ENCODE measurements around the gene ZNF667.

Gene ZNF667

GRCh38 chr19:56476651-56477428, at the start of gene ZNF667:
TSS of gene ZNF667 (minus strand) at chr19:56477345. CDS start at chr19:56462370, 14,975 bp downstream.
- Histone ChIP-seq H3K27ac (ENCODE audit: poor library complexity, severe bottlenecking) (peak within 1 kb of the TSS; percentile 38), H3K4me3 (ENCODE audit: severe bottlenecking) (peak within 1 kb of the TSS; percentile 36), H3K9me3 (ENCODE audit: severe bottlenecking) (peaks cover 6% of the 10 kb centered on the region), H3K4me1 (ENCODE audit: insufficient read depth, poor library complexity, severe bottlenecking) (no peaks in the 10 kb centered on the region), H3K36me3 (ENCODE audit: low read depth) (no peaks in the 10 kb centered on the region), H3K27me3 (ENCODE audit: insufficient read depth, poor library complexity, severe bottlenecking) (no peaks in the 10 kb centered on the region)
- TF ChIP-seq CTCF (IDR thresholded peaks at IDR 0.05; ENCODE audit: poor library complexity, severe bottlenecking): no peak
- DNase-seq (ENCODE audit: low spot score) (no peak), ATAC-seq (ENCODE audit: low read depth) (no peak)

DNA sequence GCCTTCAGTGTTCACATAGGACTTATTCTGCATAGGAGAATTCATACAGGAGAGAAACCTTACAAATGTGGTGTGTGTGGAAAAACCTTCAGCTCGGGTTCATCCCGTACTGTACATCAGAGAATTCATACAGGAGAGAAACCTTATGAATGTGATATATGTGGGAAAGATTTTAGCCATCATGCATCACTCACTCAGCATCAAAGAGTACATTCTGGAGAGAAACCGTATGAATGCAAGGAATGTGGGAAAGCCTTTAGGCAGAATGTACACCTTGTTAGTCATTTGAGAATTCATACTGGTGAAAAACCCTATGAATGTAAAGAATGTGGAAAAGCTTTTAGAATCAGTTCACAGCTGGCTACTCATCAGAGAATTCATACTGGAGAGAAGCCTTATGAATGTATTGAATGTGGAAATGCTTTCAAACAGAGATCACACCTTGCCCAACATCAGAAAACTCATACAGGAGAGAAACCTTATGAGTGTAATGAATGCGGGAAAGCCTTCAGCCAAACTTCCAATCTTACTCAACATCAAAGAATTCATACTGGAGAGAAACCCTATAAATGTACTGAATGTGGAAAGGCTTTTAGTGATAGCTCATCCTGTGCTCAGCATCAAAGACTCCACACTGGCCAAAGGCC, 48.2 kb upstream of the ZNF667 start:
- Histone ChIP-seq H3K9me3 (ENCODE audit: severe bottlenecking) (peaks cover 34% of the 10 kb centered on the region), H3K27ac (ENCODE audit: poor library complexity, severe bottlenecking) (no peak overlapping the region), H3K4me3 (ENCODE audit: severe bottlenecking) (no peak overlapping the region), H3K27me3 (ENCODE audit: insufficient read depth, poor library complexity, severe bottlenecking) (no peaks in the 10 kb centered on the region), H3K36me3 (ENCODE audit: low read depth) (no peaks in the 10 kb centered on the region), H3K4me1 (ENCODE audit: insufficient read depth, poor library complexity, severe bottlenecking) (no peaks in the 10 kb centered on the region)
- no peak for ATAC-seq (ENCODE audit: low read depth)
- DNase-seq (ENCODE audit: low spot score): no peak
- TF ChIP-seq CTCF (IDR thresholded peaks at IDR 0.05; ENCODE audit: poor library complexity, severe bottlenecking): no peak

DNA sequence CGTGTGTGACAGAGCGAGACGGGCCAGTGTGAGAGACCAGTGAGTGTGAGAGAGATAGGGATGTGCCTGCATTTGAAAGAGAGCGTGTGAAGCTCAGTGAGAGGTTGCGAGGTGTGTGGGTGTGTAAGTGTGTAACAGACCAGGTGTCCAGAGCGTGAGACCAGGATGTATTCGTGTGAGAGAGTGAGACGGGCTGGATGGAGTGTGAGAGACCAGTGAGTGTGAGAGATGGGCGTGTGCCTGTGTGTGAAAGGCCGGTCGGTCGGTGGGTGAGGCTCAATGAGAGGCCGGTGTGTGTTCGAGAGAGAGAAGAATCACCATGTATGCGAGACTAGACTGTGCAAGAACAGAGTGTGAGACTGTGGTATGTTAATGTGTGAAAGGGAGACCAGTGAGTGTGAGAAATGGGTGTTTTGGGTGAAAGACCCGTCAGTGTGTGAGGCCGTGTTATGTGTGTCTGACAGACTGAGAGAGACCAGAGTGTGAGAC, 31.2 kb upstream of the ZNF667 start:
- H3K27me3 ChIP-seq (ENCODE audit: insufficient read depth, poor library complexity, severe bottlenecking): no peaks in the 10 kb centered on the region
- no peak for TF ChIP-seq CTCF (IDR thresholded peaks at IDR 0.05; ENCODE audit: poor library complexity, severe bottlenecking)
- H3K27ac ChIP-seq (ENCODE audit: poor library complexity, severe bottlenecking): peak overlapping the region; percentile 47
- H3K9me3 ChIP-seq (ENCODE audit: severe bottlenecking): peaks cover 8% of the 10 kb centered on the region
- no peaks in the 10 kb centered on the region for H3K36me3 ChIP-seq (ENCODE audit: low read depth)
- H3K4me3 ChIP-seq (ENCODE audit: severe bottlenecking): peak overlapping the region; percentile 51
- ATAC-seq (ENCODE audit: low read depth) (no peak), DNase-seq (ENCODE audit: low spot score) (no peak)
- H3K4me1 ChIP-seq (ENCODE audit: insufficient read depth, poor library complexity, severe bottlenecking): no peaks in the 10 kb centered on the region

- H3K27me3 ChIP-seq (ENCODE audit: insufficient read depth, poor library complexity, severe bottlenecking): no peaks in the 10 kb centered on the region
- DNase-seq (ENCODE audit: low spot score): peak; percentile 86
- peaks cover 7% of the 10 kb centered on the region for H3K9me3 ChIP-seq (ENCODE audit: severe bottlenecking)
- TF ChIP-seq CTCF (IDR thresholded peaks at IDR 0.05; ENCODE audit: poor library complexity, severe bottlenecking): no peak
- ATAC-seq (ENCODE audit: low read depth): peak; percentile 99
- peak within 1 kb of the TSS; percentile 51 for H3K4me3 ChIP-seq (ENCODE audit: severe bottlenecking)
- H3K27ac ChIP-seq (ENCODE audit: poor library complexity, severe bottlenecking): peak within 1 kb of the TSS; percentile 47
- H3K4me1 ChIP-seq (ENCODE audit: insufficient read depth, poor library complexity, severe bottlenecking): no peaks in the 10 kb centered on the region
- no peaks in the 10 kb centered on the region for H3K36me3 ChIP-seq (ENCODE audit: low read depth)
These were observed 30.5 kb upstream of the ZNF667 start, which contains the start of gene ZNF471 for GRCh38 chr19:56507446-56508289. TSS of gene ZNF471 (plus strand) at chr19:56507855. CDS start at chr19:56511572, 3,717 bp downstream.
